Kidney (tissue), 14 donors: ENCODE data around the gene KCNH4. TPM values are rescaled to one million over a fixed set of nuclear protein-coding genes. Genes with fewer than 3 reads are reported as not detected.

Experiments
- DNase-seq, 5 donors: peaks; one replicate each; pipeline ENCODE4 v3.0.0-alpha.2; 2013 to 2020
- FAIRE-seq: peaks from 2 replicates; lab custom pipeline; 2012; peaks lifted over from hg19 to GRCh38; lab: Jason Lieb, UNC
- H3K27ac ChIP-seq, 2 donors: one replicate each; pipeline ENCODE4 v1.7.0; 2013; ENCODE audit warnings: low read depth in 2 of 2, low read length in 2 of 2, inconsistent platforms in 1 of 2
- H3K27me3 ChIP-seq: one replicate; pipeline ENCODE4 v1.7.1; 2013; ENCODE audit warnings: low read length, inconsistent platforms; ENCODE audit not compliant: control insufficient read depth, insufficient read depth
- H3K36me3 ChIP-seq, 3 donors: one replicate each; pipeline versions ENCODE4 v1.7.0 to v1.7.1; 2013; ENCODE audit warnings: low read length in 3 of 3, control low read depth in 1 of 3, inconsistent platforms in 1 of 3; ENCODE audit not compliant: insufficient read depth in 3 of 3, control insufficient read depth in 2 of 3
- H3K4me1 ChIP-seq, 3 donors: one replicate each; pipeline versions ENCODE4 v1.7.0 to v1.7.1; 2013; ENCODE audit warnings: low read length in 3 of 3, inconsistent platforms in 1 of 3, low read depth in 1 of 3; ENCODE audit not compliant: control insufficient read depth in 2 of 3, insufficient read depth in 2 of 3
- H3K4me3 ChIP-seq, 3 donors: one replicate each; pipeline versions ENCODE4 v1.7.0 to v1.8.1; 2013; ENCODE audit warnings: low read length in 3 of 3, control low read depth in 1 of 3, inconsistent platforms in 1 of 3
- H3K9ac ChIP-seq, 3 donors: one replicate each; pipeline versions ENCODE4 v1.7.0 to v1.7.1; 2013; ENCODE audit warnings: low read length in 3 of 3, control low read depth in 1 of 3, inconsistent platforms in 1 of 3
- H3K9me3 ChIP-seq, 3 donors: one replicate each; pipeline versions ENCODE4 v1.7.0 to v1.7.1; 2013; ENCODE audit warnings: low read length in 3 of 3, control low read depth in 1 of 3, inconsistent platforms in 1 of 3; ENCODE audit not compliant: control insufficient read depth in 2 of 3, insufficient read depth in 1 of 3
- CTCF ChIP-seq: IDR thresholded peaks from 3 replicates; pipeline ENCODE4 v1.5.1; 2012; ENCODE audit warnings: mild to moderate bottlenecking, moderate library complexity, borderline replicate concordance; ENCODE audit not compliant: insufficient read depth; ENCODE audit errors: extremely low read depth
- intact Hi-C: fragments of 100-400 bp; cut with DNase I; formaldehyde crosslinking; loops from one replicate; pipeline ENCODE4 v1.11.1; 2022
- polyA plus RNA-seq: library from polyadenylated mRNA; stranded (reverse); fragments of 350-450 nt; fragmentation: Illumina TruSeq; extraction: RNeasy Lipid Tissue Mini Kit (QIAGEN cat#74804); gene quantifications from one replicate; pipeline ENCODE4 v1.2.3, GENCODE V29; 2014; ENCODE audit warnings: low read depth, low replicate concordance; ENCODE audit not compliant: insufficient read depth
- total RNA-seq: library from RNA; stranded (reverse); fragmentation: NEBNext Ultra II Directional; extraction: Animal tissue kit (Norgen Biotek cat#: 25700); gene quantifications from one replicate; pipeline ENCODE4 v1.2.1, GENCODE V29; 2021
- donor health status: control.
- donor health status: control.
- donor health status: control.
- donor health status: control.
- donor health status: control.
- donor health status: DM: yes; HTN: yes; CAD: no.
- donor health status: Normal renal cell carcinoma (clear cell type).

The KCNH4 gene
- total and polyA plus RNA-seq, 2 donors from 2014 or later: 0.35 TPM; not detected in 1

GRCh38 chr17:42169351-42169750 lies 11.6 kb downstream of the KCNH4 start:
- H3K9ac ChIP-seq: no peak overlapping the region
- no peak for DNase-seq
- no peaks in the 10 kb centered on the region for H3K9me3 ChIP-seq
- H3K4me3 ChIP-seq: no peak overlapping the region
- intact Hi-C loops: no loop called here
- FAIRE-seq: no peak
- no peaks in the 10 kb centered on the region for H3K27me3 ChIP-seq
- TF ChIP-seq CTCF: no peak
- no peaks in the 10 kb centered on the region for H3K36me3 ChIP-seq
- no peak overlapping the region for H3K27ac ChIP-seq
- H3K4me1 ChIP-seq: no peaks in the 10 kb centered on the region

- Histone ChIP-seq H3K9ac (no peak overlapping the region), H3K36me3 (no peaks in the 10 kb centered on the region), H3K4me1 (no peaks in the 10 kb centered on the region), H3K9me3 (no peaks in the 10 kb centered on the region), H3K27ac (no peak overlapping the region), H3K27me3 (no peaks in the 10 kb centered on the region), H3K4me3 (no peak overlapping the region)
- DNase-seq: no peak
- TF ChIP-seq CTCF: no peak
- no peak for FAIRE-seq
- intact Hi-C loops: no loop called here
Measured at GRCh38 chr17:42167807-42168206, 13.1 kb downstream of the KCNH4 start.

GRCh38 chr17:42166196-42166763 lies 14.7 kb downstream of the KCNH4 start:
- Histone ChIP-seq H3K9ac (no peak overlapping the region), H3K36me3 (no peaks in the 10 kb centered on the region), H3K4me3 (no peak overlapping the region), H3K27ac (no peak overlapping the region), H3K4me1 (no peaks in the 10 kb centered on the region), H3K27me3 (no peaks in the 10 kb centered on the region), H3K9me3 (no peaks in the 10 kb centered on the region)
- FAIRE-seq (no peak), DNase-seq (no peak)
- intact Hi-C loops: no loop called here
- TF ChIP-seq CTCF: no peak

GRCh38 chr17:42165751-42166150 lies 15.2 kb downstream of the KCNH4 start:
- Histone ChIP-seq H3K27me3 (no peaks in the 10 kb centered on the region), H3K4me1 (no peaks in the 10 kb centered on the region), H3K9me3 (no peaks in the 10 kb centered on the region), H3K4me3 (no peak overlapping the region), H3K9ac (no peak overlapping the region), H3K36me3 (no peaks in the 10 kb centered on the region), H3K27ac (no peak overlapping the region)
- FAIRE-seq: no peak
- intact Hi-C loops: no loop called here
- no peak for DNase-seq
- no peak for TF ChIP-seq CTCF
